Heart left ventricle (tissue), 16 donors: Measurements from ENCODE around the gene SESN2. TPM values are rescaled to one million over a fixed set of nuclear protein-coding genes. Genes with fewer than 3 reads are reported as not detected.

Experiments used
- ATAC-seq, 4 donors: fragments of 200-7000 bp; cut with Tn5 transposase; one replicate each; pipeline ENCODE4 v1.9.1; 2020 to 2022; ENCODE audit warnings: moderate library complexity in 4 of 4, mild to moderate bottlenecking in 3 of 4, moderate number of reproducible peaks in 1 of 4
- DNase-seq, 5 donors: peaks; one replicate each; pipeline ENCODE4 v3.0.0-alpha.2; 2020
- H3K27ac ChIP-seq, 12 donors: fragments of 200-600 bp; sonication (generic) in 4 of 12; one replicate each; pipeline versions ENCODE4 v1.5.0 to v1.8.0; 2016 to 2022; ENCODE audit warnings: mild to moderate bottlenecking in 2 of 12
- H3K27me3 ChIP-seq, 9 donors: fragments of 200-600 bp; sonication (generic) in 2 of 9; one replicate each; pipeline versions ENCODE4 v1.5.1 to v1.8.0; 2016 to 2022; ENCODE audit warnings: mild to moderate bottlenecking in 3 of 9
- H3K36me3 ChIP-seq, 9 donors: fragments of 200-600 bp; sonication (generic) in 2 of 9; one replicate each; pipeline versions ENCODE4 v1.5.0 to v1.8.0; 2018 to 2022; ENCODE audit warnings: mild to moderate bottlenecking in 2 of 9
- H3K4me1 ChIP-seq, 12 donors: fragments of 200-600 bp; sonication (generic) in 4 of 12; one replicate each; pipeline versions ENCODE4 v1.5.0 to v1.8.0; 2016 to 2022; ENCODE audit warnings: mild to moderate bottlenecking in 3 of 12
- H3K4me3 ChIP-seq, 12 donors: fragments of 200-600 bp; sonication (generic) in 4 of 12; one replicate each; pipeline versions ENCODE4 v1.5.0 to v1.8.0; 2017 to 2022; ENCODE audit warnings: mild to moderate bottlenecking in 9 of 12, moderate library complexity in 4 of 12
- H3K9me3 ChIP-seq, 12 donors: fragments of 200-600 bp; sonication (generic) in 4 of 12; one replicate each; pipeline versions ENCODE4 v1.5.0 to v1.8.0; 2016 to 2022; ENCODE audit warnings: mild to moderate bottlenecking in 1 of 12
- POLR2A ChIP-seq, 2 donors: fragments of 450-650 bp; IDR thresholded peaks; one replicate each; pipeline ENCODE4 v1.6.1; 2017; ENCODE audit warnings: antibody characterized with exemption in 2 of 2, mild to moderate bottlenecking in 2 of 2, moderate library complexity in 2 of 2
- WGBS, 4 donors: extraction: QIAGEN DNeasy Blood & Tissue Kit in 2 of 4; methylation state at CpG; one replicate each; pipeline versions ENCODE4 v1.1.5 to v1.1.7; 2013 to 2018; 5-methylcytosine and 5-hydroxymethylcytosine counted together
- intact Hi-C, 10 donors: fragments of 100-400 bp; cut with DNase I; formaldehyde crosslinking; loops; one replicate each; pipeline versions ENCODE4 v1.11.1 to v1.14.2; 2022
- polyA plus RNA-seq, 2 donors: library from polyadenylated mRNA; stranded (reverse); fragments of 200-250 nt; gene quantifications; one replicate each; pipeline ENCODE4 v1.2.3, GENCODE V29; 2013
- total RNA-seq, 9 donors: library from RNA; depleted of rRNA in 2 of 9; stranded (reverse); fragments of >200 nt in 2 of 9; fragmentation: NEBNext Ultra II Directional in 3 of 9; extraction: Animal tissue kit (Norgen Biotek cat#: 25700) in 3 of 9; gene quantifications; one replicate each; pipeline versions ENCODE4 v1.1.0 to v1.2.4, GENCODE V29; 2016 to 2023
- TF ChIP-seq, protein P1 (sequence below), 12 donors: fragments of 200-600 bp; sonication (generic) in 4 of 12; IDR thresholded peaks; one replicate each; pipeline versions ENCODE4 v1.5.0 to v1.8.0; 2018 to 2022; ENCODE audit warnings: antibody characterized with exemption in 12 of 12, mild to moderate bottlenecking in 5 of 12
- donor health status: ischemic (EF 13 %, LVEDD 7.1; RV severe dilation, severe dysfunction).
- donor health status: healthy with polysubstance abuse.
- donor health status: DM: no; HTN: yes; CAD: no.
- donor health status: DM: no; HTN: no; CAD: no.
- donor health status: ischemic (EF 25% LVEDD 6.9; RV normal size, moderate dysfunction).
- donor health status: ischemic (EF 25% LVEDD 5.7; RV mildly dilated, moderate dysfunction).
- donor health status: healthy.
- donor health status: DM: yes; HTN: yes; CAD: no.
- donor health status: ischemic (EF 35%, LVEDD 5.7; RV mildly dilated, moderate dysfunction).
- donor health status: nonischemic (EF 11% LVEDD 7.7; RV severe dilation, severe dysfunction).
- donor health status: DM: yes; HTN: yes; CAD: no.
- donor health status: PGD.
- donor health status: ischemic (EF 29% LVEDD 5.4; RV normal size, mild dysfunction).
- donor health status: nonischemic (EF 23%, LVEDD 6.1; RV moderate dilation, normal function).

SESN2 gene
- total and polyA plus RNA-seq, 11 donors = 2.1 to 8.8 (median 4.7) TPM

DNA sequence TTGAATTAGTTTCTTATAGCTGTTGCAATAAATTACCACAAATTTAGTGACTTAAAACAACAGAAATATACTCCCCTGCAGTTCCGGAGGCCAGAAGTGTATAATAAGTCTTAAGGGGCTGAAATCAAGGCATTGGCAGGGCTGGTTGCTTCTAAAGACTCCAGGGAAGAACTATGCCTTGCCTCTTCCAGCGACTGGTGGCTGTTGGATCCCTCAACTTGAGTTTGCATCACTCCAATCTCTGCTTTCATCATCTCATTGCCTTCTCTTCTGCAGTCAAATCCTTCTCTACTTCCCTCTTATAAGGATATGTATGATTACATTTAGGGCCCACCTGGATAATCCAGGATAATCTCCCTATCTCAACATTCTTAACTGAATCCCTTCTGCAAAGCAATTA, 50.4 kb downstream of the SESN2 start:
- ATAC-seq = no peak

DNA sequence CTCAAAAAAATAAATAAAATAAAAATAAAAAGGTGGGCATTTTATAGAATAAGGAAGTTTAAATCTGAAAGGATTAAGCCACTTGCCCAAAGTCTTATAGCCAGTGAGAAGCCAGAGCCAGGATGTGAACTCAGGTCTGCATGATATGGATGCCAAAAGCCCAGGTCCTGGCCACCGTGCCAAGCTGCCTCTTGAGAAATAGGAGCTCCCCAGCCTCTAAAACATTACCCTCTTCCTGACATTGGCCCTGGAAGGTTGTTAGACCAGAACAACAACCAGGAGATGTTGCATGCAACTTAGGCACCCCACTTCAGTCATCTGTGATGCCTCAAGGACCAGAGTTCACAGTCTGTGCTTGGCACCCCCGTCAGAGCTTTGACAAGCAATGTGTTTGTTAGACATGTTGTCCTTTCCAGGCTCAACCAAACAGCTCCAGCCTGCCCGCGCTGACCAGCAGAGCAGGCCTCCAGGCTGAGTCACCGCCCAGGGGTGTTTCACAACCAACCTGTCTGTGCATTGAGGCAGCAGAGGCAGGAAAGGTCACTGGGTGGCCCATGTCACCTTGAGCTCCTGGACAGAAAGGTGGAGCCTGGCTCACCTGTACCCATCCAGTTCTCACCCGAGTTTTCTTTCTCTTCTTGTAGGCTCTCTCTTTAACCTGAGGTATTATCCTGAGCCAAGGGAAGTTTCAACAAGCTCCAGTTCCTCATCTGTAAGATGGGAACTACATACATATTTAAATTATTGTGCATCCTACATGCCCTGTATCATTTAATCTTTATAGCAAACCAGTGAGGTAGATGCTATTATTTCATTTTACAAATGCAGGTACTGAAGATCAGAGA, 54.6 kb downstream of the SESN2 start:
- WGBS, 4 donors = 81 to 87% (median 82%) methylated on average over 6 of the region's 6 CpGs
- H3K27ac ChIP-seq = peak overlapping the region in 1 of 12 donors; percentile 48
- peak in 2 of 4 donors; percentile 39 to 58 for ATAC-seq
- peak in 4 of 5 donors; percentile 22 to 77 (median 45) for DNase-seq
- intact Hi-C loops = no loop called here
- no peak overlapping the region for H3K4me3 ChIP-seq
- no peaks in the 10 kb centered on the region for H3K36me3 ChIP-seq
- TF ChIP-seq, protein P1, sequence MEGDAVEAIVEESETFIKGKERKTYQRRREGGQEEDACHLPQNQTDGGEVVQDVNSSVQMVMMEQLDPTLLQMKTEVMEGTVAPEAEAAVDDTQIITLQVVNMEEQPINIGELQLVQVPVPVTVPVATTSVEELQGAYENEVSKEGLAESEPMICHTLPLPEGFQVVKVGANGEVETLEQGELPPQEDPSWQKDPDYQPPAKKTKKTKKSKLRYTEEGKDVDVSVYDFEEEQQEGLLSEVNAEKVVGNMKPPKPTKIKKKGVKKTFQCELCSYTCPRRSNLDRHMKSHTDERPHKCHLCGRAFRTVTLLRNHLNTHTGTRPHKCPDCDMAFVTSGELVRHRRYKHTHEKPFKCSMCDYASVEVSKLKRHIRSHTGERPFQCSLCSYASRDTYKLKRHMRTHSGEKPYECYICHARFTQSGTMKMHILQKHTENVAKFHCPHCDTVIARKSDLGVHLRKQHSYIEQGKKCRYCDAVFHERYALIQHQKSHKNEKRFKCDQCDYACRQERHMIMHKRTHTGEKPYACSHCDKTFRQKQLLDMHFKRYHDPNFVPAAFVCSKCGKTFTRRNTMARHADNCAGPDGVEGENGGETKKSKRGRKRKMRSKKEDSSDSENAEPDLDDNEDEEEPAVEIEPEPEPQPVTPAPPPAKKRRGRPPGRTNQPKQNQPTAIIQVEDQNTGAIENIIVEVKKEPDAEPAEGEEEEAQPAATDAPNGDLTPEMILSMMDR (IDR thresholded peaks at IDR 0.05) = no peak
- no peak for TF ChIP-seq POLR2A (IDR thresholded peaks at IDR 0.05)
- H3K9me3 ChIP-seq = no peaks in the 10 kb centered on the region
- H3K27me3 ChIP-seq = peaks cover 0 to 15% (median 0%) of the 10 kb centered on the region in 9 donors
- peaks cover 0 to 14% (median 0%) of the 10 kb centered on the region in 12 donors for H3K4me1 ChIP-seq

More for the DNA sequence above, 50.4 kb downstream of the SESN2 start:
- 79 to 95% (median 89%) methylated on average over 2 of the region's 2 CpGs for WGBS, 4 donors
- Histone ChIP-seq H3K36me3 (no peaks in the 10 kb centered on the region), H3K4me3 (no peak overlapping the region), H3K9me3 (no peaks in the 10 kb centered on the region), H3K4me1 (peaks cover 0 to 14% (median 0%) of the 10 kb centered on the region in 12 donors), H3K27ac (no peak overlapping the region), H3K27me3 (no peaks in the 10 kb centered on the region)
- intact Hi-C loops = no loop called here
- TF ChIP-seq POLR2A (IDR thresholded peaks at IDR 0.05) = no peak
- TF ChIP-seq, protein P1 (IDR thresholded peaks at IDR 0.05) = no peak
- DNase-seq = no peak

DNA sequence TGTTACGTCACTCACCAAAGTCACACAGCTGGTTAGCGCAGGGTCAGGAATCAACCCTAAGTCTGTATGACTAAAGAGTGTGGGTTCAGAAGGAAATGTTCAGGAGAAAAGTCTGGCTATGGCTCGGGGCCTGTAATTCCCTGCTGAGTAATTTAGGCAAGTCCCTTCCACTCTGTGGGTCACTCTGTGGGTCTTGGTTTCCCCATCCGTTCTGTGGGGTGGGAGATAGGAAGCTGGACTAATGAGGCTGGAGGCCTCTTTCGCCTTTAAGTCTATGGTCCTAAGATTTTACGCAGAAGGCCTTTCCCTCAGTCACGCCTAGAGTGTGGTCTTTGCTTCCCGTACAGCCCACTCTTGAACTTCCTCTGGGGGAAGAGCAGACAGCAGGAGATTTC, 55.2 kb downstream of the SESN2 start:
- H3K36me3 ChIP-seq = no peaks in the 10 kb centered on the region
- no peaks in the 10 kb centered on the region for H3K9me3 ChIP-seq
- peaks cover 0 to 14% (median 0%) of the 10 kb centered on the region in 12 donors for H3K4me1 ChIP-seq
- H3K27me3 ChIP-seq = peaks cover 0 to 15% (median 0%) of the 10 kb centered on the region in 9 donors
- no peak overlapping the region for H3K4me3 ChIP-seq
- intact Hi-C loops = no loop called here
- ATAC-seq = no peak
- WGBS, 4 donors = 66 to 73% (median 70%) methylated on average over 8 of the region's 8 CpGs
- TF ChIP-seq, protein P1 (IDR thresholded peaks at IDR 0.05) = no peak
- TF ChIP-seq POLR2A (IDR thresholded peaks at IDR 0.05) = no peak
- H3K27ac ChIP-seq = peak overlapping the region in 1 of 12 donors; percentile 48
- no peak for DNase-seq

DNA sequence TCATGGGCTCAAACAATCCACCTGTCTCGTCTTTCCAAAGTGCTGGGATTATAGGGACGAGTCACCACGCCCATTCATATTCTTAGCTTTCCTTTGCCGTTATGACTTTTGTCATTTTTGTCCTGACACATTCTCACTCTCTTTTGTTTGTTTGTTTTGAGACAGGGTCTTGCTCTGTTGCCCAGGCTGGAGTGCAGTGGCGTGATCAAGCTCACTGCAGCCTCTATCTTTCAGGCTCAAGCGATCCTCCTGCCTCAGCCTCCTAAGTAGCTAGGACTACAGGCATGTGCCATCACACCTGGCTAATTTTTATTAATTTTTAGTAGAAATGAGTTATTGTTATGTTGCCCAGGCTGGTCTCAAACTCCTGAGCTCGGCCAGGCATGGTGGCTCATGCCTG, 57.7 kb downstream of the SESN2 start:
- no peak overlapping the region for H3K4me3 ChIP-seq
- H3K9me3 ChIP-seq = no peaks in the 10 kb centered on the region
- intact Hi-C loops = no loop called here
- H3K27ac ChIP-seq = no peak overlapping the region
- ATAC-seq = no peak
- peaks cover 0 to 14% (median 0%) of the 10 kb centered on the region in 12 donors for H3K4me1 ChIP-seq
- WGBS, 4 donors = 84 to 90% (median 86%) methylated on average over 7 of the region's 7 CpGs
- TF ChIP-seq, protein P1 (IDR thresholded peaks at IDR 0.05) = no peak
- TF ChIP-seq POLR2A (IDR thresholded peaks at IDR 0.05) = no peak
- DNase-seq = no peak
- peaks cover 0 to 15% (median 0%) of the 10 kb centered on the region in 9 donors for H3K27me3 ChIP-seq
- no peaks in the 10 kb centered on the region for H3K36me3 ChIP-seq
